Right lobe of liver (tissue), 6 donors: ENCODE data around the gene DAPK1. TPM values are rescaled to one million over a fixed set of nuclear protein-coding genes. Genes with fewer than 3 reads are reported as not detected.
A peak's percentile ranks its signal among the peaks of the same experiment; 100 is the strongest.
"Not testable (repeated sequence)": the region's sequence is repeated elsewhere in the genome, so short reads cannot be mapped to it uniquely, and the experiment has no call there.

Source experiments
- ATAC-seq, 4 donors: fragments of 200-7000 bp; cut with Tn5 transposase; one replicate each; pipeline ENCODE4 v1.9.1; 2020; ENCODE audit warnings: mild to moderate bottlenecking in 4 of 4, moderate library complexity in 4 of 4
- DNase-seq, 3 donors: peaks; one replicate each; pipeline ENCODE4 v3.0.0-alpha.2; 2020
- H3K27ac ChIP-seq, 3 donors: fragments of 200-600 bp; one replicate each; pipeline ENCODE4 v1.8.0; 2022
- H3K27me3 ChIP-seq, 2 donors: fragments of 200-600 bp; one replicate each; pipeline ENCODE4 v1.8.0; 2022
- H3K36me3 ChIP-seq, 4 donors: fragments of 200-600 bp; sonication (generic) in 1 of 4; one replicate each; pipeline versions ENCODE4 v1.5.1 to v1.8.0; 2017 to 2022; ENCODE audit warnings: control low read depth in 1 of 4
- H3K4me1 ChIP-seq, 4 donors: fragments of 200-600 bp; sonication (generic) in 1 of 4; one replicate each; pipeline versions ENCODE4 v1.5.1 to v1.8.0; 2017 to 2022; ENCODE audit warnings: control low read depth in 1 of 4
- H3K4me3 ChIP-seq, 3 donors: fragments of 200-600 bp; one replicate each; pipeline ENCODE4 v1.8.0; 2022
- H3K9me3 ChIP-seq, 4 donors: fragments of 200-600 bp; sonication (generic) in 1 of 4; one replicate each; pipeline versions ENCODE4 v1.5.1 to v1.8.0; 2017 to 2022; ENCODE audit warnings: control low read depth in 1 of 4
- POLR2A ChIP-seq: fragments of 450-650 bp; IDR thresholded peaks from one replicate; pipeline ENCODE4 v1.6.1; 2017; ENCODE audit warnings: antibody characterized with exemption, mild to moderate bottlenecking
- WGBS: methylation state at CpG from one replicate; pipeline ENCODE4 v1.1.6; 2018; ENCODE audit warnings: low coverage, low lambda C conversion rate; ENCODE audit not compliant: insufficient coverage; ENCODE audit errors: missing lambda C conversion rate; 5-methylcytosine and 5-hydroxymethylcytosine counted together
- intact Hi-C, 2 donors: fragments of 100-400 bp; cut with DNase I; formaldehyde crosslinking; loops; one replicate each; pipeline versions ENCODE4 v1.11.2 to v1.14.1; 2022
- total RNA-seq, 6 experiments: library from RNA; depleted of rRNA in 2 of 6; stranded (reverse); fragments of >200 nt in 2 of 6; fragmentation: NEBNext Ultra II Directional in 3 of 6; extraction: Animal tissue kit (Norgen Biotek cat#: 25700) in 3 of 6; gene quantifications; one replicate each; pipeline versions ENCODE4 v1.1.0 to v1.2.4, GENCODE V29; 2016 to 2023
- TF ChIP-seq, protein P1 (sequence below), 4 donors: fragments of 200-600 bp in 3 of 4; fragments of 450-650 bp in 1 of 4; IDR thresholded peaks; one replicate each; pipeline versions ENCODE4 v1.5.1 to v1.8.0; 2016 to 2022; ENCODE audit warnings: antibody characterized with exemption in 4 of 4, mild to moderate bottlenecking in 2 of 4
- donor health status: DM: no; HTN: yes; CAD: no.
- donor health status: DM: no; HTN: no; CAD: no.
- donor health status: DM: no; HTN: no; CAD: no.
- donor health status: DM: no; HTN: yes; CAD: no.
- donor health status: DM: no; HTN: yes; CAD: no.

The DAPK1 gene
- total RNA-seq, 6 experiments from 2014 or later = 17.4 to 55.0 (median 33.9) TPM

DNA sequence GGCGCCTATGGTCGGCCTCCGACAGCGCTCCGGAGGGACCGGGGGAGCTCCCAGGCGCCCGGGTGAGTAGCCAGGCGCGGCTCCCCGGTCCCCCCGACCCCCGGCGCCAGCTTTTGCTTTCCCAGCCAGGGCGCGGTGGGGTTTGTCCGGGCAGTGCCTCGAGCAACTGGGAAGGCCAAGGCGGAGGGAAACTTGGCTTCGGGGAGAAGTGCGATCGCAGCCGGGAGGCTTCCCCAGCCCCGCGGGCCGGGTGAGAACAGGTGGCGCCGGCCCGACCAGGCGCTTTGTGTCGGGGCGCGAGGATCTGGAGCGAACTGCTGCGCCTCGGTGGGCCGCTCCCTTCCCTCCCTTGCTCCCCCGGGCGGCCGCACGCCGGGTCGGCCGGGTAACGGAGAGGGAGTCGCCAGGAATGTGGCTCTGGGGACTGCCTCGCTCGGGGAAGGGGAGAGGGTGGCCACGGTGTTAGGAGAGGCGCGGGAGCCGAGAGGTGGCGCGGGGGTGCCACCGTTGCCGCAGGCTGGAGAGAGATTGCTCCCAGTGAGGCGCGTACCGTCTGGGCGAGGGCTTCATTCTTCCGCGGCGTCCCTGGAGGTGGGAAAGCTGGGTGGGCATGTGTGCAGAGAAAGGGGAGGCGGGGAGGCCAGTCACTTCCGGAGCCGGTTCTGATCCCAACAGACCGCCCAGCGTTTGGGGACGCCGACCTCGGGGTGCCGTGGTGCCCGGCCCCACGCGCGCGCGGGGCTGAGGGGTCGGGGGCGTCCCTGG is 561 bp downstream of the DAPK1 start:
- ATAC-seq (peak; percentile 43 to 69 (median 60)), DNase-seq (peak; percentile 64 to 73 (median 66))
- Histone ChIP-seq H3K4me3 (peak overlapping the region; percentile 69 to 89 (median 80)), H3K27ac (peak overlapping the region; percentile 85 to 97 (median 94)), H3K9me3 (no peaks in the 10 kb centered on the region), H3K27me3 (no peaks in the 10 kb centered on the region), H3K4me1 (peaks cover 0 to 29% (median 11%) of the 10 kb centered on the region in 4 donors), H3K36me3 (no peaks in the 10 kb centered on the region)
- TF ChIP-seq, protein P1, sequence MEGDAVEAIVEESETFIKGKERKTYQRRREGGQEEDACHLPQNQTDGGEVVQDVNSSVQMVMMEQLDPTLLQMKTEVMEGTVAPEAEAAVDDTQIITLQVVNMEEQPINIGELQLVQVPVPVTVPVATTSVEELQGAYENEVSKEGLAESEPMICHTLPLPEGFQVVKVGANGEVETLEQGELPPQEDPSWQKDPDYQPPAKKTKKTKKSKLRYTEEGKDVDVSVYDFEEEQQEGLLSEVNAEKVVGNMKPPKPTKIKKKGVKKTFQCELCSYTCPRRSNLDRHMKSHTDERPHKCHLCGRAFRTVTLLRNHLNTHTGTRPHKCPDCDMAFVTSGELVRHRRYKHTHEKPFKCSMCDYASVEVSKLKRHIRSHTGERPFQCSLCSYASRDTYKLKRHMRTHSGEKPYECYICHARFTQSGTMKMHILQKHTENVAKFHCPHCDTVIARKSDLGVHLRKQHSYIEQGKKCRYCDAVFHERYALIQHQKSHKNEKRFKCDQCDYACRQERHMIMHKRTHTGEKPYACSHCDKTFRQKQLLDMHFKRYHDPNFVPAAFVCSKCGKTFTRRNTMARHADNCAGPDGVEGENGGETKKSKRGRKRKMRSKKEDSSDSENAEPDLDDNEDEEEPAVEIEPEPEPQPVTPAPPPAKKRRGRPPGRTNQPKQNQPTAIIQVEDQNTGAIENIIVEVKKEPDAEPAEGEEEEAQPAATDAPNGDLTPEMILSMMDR (IDR thresholded peaks at IDR 0.05) = peak in 3 of 4 donors; percentile 16 to 31 (median 22)
- no peak for TF ChIP-seq POLR2A
- intact Hi-C loops = no loop called here
- WGBS = 1% methylated on average over 15 of the region's 80 CpGs

DNA sequence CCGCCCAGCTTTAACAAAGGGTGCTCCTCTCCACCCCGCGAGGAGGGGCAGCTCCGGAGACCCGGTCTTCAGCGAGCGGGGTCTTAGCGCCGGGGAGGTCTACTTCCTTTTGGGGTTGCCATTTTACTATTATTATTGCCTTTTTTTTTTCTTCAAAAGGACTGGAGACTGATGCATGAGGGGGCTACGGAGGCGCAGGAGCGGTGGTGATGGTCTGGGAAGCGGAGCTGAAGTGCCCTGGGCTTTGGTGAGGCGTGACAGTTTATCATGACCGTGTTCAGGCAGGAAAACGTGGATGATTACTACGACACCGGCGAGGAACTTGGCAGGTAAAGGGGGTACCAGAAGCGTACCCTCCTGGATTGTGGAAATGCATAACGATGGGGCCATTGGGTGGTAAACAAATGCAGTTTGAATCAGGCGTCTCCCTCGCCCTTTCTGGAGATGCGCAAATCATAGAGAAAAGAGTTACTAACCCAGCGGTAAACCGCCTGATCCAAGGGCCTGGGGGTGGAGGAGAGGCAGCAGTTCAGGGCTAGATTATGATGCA is 1.2 kb downstream of the DAPK1 start:
- WGBS = 1% methylated on average over 26 of the region's 26 CpGs
- DNase-seq (peak; percentile 31 to 58 (median 58)), ATAC-seq (peak; percentile 22 to 37 (median 32))
- Histone ChIP-seq H3K9me3 (no peaks in the 10 kb centered on the region), H3K27me3 (no peaks in the 10 kb centered on the region), H3K36me3 (no peaks in the 10 kb centered on the region), H3K4me3 (peak overlapping the region; percentile 69 to 89 (median 80)), H3K4me1 (peaks cover 0 to 29% (median 11%) of the 10 kb centered on the region in 4 donors), H3K27ac (peak overlapping the region; percentile 85 to 97 (median 94))
- intact Hi-C loops = no loop called here
- no peak for TF ChIP-seq POLR2A
- TF ChIP-seq, protein P1 (IDR thresholded peaks at IDR 0.05) = no peak

DNA sequence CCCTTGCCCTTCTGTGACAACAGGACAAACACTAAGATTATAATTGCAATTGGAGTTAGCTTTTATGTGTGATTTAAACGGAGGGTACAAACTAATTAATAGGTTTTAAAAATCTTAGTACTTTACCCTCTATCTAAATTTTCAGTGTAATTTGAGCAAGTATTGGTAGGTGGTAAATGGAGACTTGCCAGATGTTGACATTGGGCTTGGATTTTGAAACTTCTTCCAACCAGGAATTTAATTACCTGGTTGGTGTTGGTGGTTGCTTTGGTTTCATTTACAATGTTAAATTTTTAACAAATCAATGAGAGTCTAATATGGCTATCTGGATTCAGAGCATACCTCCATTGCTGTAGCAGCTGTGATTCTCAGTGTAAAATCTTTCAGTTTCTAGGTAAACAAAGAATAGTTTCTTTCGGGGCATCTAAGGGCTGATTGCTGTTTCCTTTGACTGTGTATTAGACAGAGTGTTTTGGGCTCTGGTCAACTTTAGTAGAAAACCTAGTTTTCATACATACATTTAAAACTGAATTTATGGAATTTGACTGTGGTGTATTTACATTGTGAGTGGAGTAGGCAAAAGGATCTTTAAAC is 1.9 kb downstream of the DAPK1 start:
- H3K27me3 ChIP-seq = no peaks in the 10 kb centered on the region
- intact Hi-C loops = no loop called here
- DNase-seq (no peak), ATAC-seq (peak in 1 of 4 donors; percentile 4)
- H3K36me3 ChIP-seq = no peaks in the 10 kb centered on the region
- peaks cover 0 to 29% (median 13%) of the 10 kb centered on the region in 4 donors for H3K4me1 ChIP-seq
- WGBS = 2% methylated on average over 2 of the region's 2 CpGs
- no peak for TF ChIP-seq POLR2A
- TF ChIP-seq, protein P1 (IDR thresholded peaks at IDR 0.05) = no peak
- peak overlapping the region; percentile 69 to 89 (median 80) for H3K4me3 ChIP-seq
- no peaks in the 10 kb centered on the region for H3K9me3 ChIP-seq
- peak overlapping the region; percentile 85 to 97 (median 94) for H3K27ac ChIP-seq

DNA sequence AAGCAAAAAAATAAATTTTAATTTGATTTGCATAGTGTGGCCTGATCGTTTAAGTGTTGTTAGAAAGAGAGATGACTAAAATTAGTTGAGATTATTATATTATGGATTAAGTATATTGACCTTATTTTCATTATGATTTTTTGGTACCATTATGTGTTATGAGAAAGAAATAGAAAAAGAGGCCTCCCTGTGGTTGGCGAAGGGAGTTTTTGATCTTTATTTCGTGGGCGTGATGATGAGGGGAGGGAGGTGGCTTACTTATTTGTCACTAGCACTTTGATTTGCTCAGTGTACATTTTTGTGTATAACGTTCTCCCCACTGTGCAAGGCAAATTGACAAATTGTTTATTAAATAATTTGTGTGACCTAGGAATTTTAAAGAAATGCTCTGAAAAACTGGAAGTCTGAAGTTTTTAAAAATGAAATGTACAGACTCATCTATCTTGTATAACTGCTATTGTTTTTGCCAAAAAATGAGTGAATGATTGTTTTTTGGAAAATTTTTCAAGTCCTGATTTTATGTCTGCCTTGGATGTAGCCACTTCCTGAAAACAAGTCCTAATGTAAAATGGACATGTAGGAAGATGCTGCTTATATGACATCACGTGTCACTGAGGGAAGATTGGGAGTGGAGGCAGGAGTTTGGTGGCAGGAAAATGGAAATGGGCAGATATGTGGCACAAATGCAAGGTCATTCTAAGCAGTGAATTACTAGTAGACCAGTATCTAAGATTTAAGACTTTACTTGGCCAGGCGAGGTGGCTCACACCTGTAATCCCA is 3.0 kb downstream of the DAPK1 start:
- no peak for ATAC-seq
- intact Hi-C loops = no loop called here
- TF ChIP-seq, protein P1 (IDR thresholded peaks at IDR 0.05) = peak in 2 of 4 donors; percentile 8 to 12
- TF ChIP-seq POLR2A = no peak
- peak overlapping the region; percentile 85 to 97 (median 94) for H3K27ac ChIP-seq
- H3K27me3 ChIP-seq = no peaks in the 10 kb centered on the region
- no peaks in the 10 kb centered on the region for H3K9me3 ChIP-seq
- no peak for DNase-seq
- no peaks in the 10 kb centered on the region for H3K36me3 ChIP-seq
- H3K4me3 ChIP-seq = peak overlapping the region in 1 of 3 donors; percentile 69
- 28% methylated on average over 6 of the region's 7 CpGs for WGBS
- H3K4me1 ChIP-seq = peaks cover 0 to 35% (median 17%) of the 10 kb centered on the region in 4 donors

DNA sequence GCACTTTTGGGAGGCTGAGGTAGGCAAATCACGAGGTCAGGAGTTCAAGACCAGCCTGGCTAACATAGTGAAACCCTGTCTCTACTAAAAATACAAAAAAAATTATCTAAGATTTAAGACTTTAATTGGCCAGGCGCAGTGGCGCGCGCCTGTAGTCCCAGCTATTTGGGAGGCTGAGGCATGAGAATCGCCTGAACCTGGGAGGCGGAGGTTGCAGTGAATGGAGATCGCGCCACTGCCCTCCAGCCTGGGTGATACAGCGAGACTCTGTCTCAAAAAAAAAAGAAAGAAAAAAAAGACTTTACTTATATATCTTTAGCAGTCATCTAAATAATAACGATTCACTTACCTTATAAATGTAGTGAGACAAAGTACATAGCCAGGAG is 3.6 kb downstream of the DAPK1 start:
- H3K4me3 ChIP-seq, intact Hi-C loops, ATAC-seq, DNase-seq, H3K27me3 ChIP-seq, H3K36me3 ChIP-seq, H3K9me3 ChIP-seq: not testable (repeated sequence)
- Histone ChIP-seq H3K27ac (peak overlapping the region; percentile 6 to 71 (median 17)), H3K4me1 (peaks cover 0 to 41% (median 18%) of the 10 kb centered on the region in 4 donors)
- WGBS = 89% methylated on average over 9 of the region's 11 CpGs
